NB4 (cell line): ENCODE data around the gene CYP4Z1.

ENCODE experiments used
- MYC ChIP-seq: IDR thresholded peaks from 2 replicates; pipeline ENCODE4 v1.6.1; 2011; ENCODE audit warnings: low read depth, low read length
- POLR2A ChIP-seq: IDR thresholded peaks from 2 replicates; pipeline ENCODE4 v1.6.1; 2011; ENCODE audit warnings: mild to moderate bottlenecking; ENCODE audit not compliant: insufficient read length; ENCODE audit errors: extremely low read depth
- TF ChIP-seq, protein P1 (sequence below): IDR thresholded peaks from one replicate; pipeline ENCODE4 v1.5.1; 2012; ENCODE audit warnings: low read depth, low read length
- TF ChIP-seq, protein P2 (sequence below): IDR thresholded peaks from 2 replicates; pipeline ENCODE4 v1.6.1; 2011; ENCODE audit warnings: low read depth, low read length

DNA sequence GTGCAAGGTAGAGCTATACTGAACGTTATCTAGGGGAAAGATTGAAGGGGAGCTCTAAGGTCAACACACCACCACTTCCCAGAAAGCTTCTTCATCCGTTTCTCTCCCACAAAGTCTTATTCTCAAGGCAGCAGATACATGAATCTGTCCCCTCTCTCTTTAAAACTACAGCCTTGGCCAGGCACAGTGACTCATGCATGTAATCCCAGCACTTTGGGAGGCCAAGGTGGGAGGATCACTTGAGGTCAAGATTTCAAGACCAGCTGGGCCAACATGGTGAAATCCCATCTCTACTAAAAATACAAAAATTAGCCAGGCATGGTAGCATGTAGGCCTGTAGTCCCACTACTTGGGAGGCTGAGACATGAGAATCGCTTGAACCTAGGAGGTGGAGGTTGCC is 35.4 kb upstream of the CYP4Z1 start:
- TF ChIP-seq, protein P1, sequence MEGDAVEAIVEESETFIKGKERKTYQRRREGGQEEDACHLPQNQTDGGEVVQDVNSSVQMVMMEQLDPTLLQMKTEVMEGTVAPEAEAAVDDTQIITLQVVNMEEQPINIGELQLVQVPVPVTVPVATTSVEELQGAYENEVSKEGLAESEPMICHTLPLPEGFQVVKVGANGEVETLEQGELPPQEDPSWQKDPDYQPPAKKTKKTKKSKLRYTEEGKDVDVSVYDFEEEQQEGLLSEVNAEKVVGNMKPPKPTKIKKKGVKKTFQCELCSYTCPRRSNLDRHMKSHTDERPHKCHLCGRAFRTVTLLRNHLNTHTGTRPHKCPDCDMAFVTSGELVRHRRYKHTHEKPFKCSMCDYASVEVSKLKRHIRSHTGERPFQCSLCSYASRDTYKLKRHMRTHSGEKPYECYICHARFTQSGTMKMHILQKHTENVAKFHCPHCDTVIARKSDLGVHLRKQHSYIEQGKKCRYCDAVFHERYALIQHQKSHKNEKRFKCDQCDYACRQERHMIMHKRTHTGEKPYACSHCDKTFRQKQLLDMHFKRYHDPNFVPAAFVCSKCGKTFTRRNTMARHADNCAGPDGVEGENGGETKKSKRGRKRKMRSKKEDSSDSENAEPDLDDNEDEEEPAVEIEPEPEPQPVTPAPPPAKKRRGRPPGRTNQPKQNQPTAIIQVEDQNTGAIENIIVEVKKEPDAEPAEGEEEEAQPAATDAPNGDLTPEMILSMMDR: no peak
- TF ChIP-seq POLR2A (no peak), MYC (no peak)
- TF ChIP-seq, protein P2, sequence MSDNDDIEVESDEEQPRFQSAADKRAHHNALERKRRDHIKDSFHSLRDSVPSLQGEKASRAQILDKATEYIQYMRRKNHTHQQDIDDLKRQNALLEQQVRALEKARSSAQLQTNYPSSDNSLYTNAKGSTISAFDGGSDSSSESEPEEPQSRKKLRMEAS: no peak
